ENCODE results near the gene NID1. TPM values are rescaled to one million over a fixed set of nuclear protein-coding genes. Genes with fewer than 3 reads are reported as not detected.

The NID1 gene
- total and polyA plus RNA-seq, 9 of the 15 experiments (the other 6 are each of a cell fraction or from before 2014, with no cell fraction given): 0.22 TPM; not detected in 8

DNA sequence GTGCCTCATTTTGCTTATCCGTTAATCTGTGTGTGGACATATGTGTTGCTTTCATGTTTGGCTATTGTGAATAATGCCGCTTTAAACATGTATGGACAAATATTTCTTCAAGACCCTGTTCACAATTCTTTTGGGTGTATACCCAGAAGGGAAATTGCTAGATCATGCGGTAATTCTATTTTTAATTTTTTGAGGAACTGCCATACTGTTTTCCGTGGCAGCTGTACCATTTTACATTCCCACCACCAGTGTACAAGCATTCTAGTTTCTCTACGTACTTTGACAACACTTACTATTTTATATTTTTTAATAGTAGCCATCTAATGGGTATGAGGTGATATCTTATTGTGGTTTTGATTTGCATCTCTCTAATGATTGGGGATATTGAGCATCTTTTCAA, 7.1 kb upstream of the NID1 start:
- TF ChIP-seq GABPB1 (CRISPR knock-in tag; IDR thresholded peaks at IDR 0.05) (no peak), ZNF561 (CRISPR knock-in tag; conservative IDR thresholded peaks at IDR 0.05) (no peak), ETV5 (CRISPR knock-in tag; IDR thresholded peaks at IDR 0.05; ENCODE audit: low read depth) (no peak), GABPA (tag; conservative IDR thresholded peaks at IDR 0.05; ENCODE audit: low read depth) (no peak), NFE2 (IDR thresholded peaks at IDR 0.05; ENCODE audit: low read depth) (no peak), FOXJ3 (CRISPR knock-in tag; IDR thresholded peaks at IDR 0.05) (no peak), MCM2 (IDR thresholded peaks at IDR 0.05; ENCODE audit: low read depth) (no peak), POLR2G (IDR thresholded peaks at IDR 0.05; ENCODE audit: low read depth, low read length) (no peak), POU5F1 (IDR thresholded peaks at IDR 0.05; ENCODE audit: borderline replicate concordance, low read depth, low read length, partially characterized antibody) (no peak), ZKSCAN8 (CRISPR knock-in tag; IDR thresholded peaks at IDR 0.05) (no peak), ZNF717 (CRISPR knock-in tag; IDR thresholded peaks at IDR 0.05) (no peak)
- TF ChIP-seq, protein P1, sequence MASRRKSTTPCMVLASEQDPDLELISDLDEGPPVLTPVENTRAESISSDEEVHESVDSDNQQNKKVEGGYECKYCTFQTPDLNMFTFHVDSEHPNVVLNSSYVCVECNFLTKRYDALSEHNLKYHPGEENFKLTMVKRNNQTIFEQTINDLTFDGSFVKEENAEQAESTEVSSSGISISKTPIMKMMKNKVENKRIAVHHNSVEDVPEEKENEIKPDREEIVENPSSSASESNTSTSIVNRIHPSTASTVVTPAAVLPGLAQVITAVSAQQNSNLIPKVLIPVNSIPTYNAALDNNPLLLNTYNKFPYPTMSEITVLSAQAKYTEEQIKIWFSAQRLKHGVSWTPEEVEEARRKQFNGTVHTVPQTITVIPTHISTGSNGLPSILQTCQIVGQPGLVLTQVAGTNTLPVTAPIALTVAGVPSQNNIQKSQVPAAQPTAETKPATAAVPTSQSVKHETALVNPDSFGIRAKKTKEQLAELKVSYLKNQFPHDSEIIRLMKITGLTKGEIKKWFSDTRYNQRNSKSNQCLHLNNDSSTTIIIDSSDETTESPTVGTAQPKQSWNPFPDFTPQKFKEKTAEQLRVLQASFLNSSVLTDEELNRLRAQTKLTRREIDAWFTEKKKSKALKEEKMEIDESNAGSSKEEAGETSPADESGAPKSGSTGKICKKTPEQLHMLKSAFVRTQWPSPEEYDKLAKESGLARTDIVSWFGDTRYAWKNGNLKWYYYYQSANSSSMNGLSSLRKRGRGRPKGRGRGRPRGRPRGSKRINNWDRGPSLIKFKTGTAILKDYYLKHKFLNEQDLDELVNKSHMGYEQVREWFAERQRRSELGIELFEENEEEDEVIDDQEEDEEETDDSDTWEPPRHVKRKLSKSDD (conservative IDR thresholded peaks at IDR 0.05; ENCODE audit: low read length): no peak
- TF ChIP-seq, protein P2, sequence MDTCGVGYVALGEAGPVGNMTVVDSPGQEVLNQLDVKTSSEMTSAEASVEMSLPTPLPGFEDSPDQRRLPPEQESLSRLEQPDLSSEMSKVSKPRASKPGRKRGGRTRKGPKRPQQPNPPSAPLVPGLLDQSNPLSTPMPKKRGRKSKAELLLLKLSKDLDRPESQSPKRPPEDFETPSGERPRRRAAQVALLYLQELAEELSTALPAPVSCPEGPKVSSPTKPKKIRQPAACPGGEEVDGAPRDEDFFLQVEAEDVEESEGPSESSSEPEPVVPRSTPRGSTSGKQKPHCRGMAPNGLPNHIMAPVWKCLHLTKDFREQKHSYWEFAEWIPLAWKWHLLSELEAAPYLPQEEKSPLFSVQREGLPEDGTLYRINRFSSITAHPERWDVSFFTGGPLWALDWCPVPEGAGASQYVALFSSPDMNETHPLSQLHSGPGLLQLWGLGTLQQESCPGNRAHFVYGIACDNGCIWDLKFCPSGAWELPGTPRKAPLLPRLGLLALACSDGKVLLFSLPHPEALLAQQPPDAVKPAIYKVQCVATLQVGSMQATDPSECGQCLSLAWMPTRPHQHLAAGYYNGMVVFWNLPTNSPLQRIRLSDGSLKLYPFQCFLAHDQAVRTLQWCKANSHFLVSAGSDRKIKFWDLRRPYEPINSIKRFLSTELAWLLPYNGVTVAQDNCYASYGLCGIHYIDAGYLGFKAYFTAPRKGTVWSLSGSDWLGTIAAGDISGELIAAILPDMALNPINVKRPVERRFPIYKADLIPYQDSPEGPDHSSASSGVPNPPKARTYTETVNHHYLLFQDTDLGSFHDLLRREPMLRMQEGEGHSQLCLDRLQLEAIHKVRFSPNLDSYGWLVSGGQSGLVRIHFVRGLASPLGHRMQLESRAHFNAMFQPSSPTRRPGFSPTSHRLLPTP (IDR thresholded peaks at IDR 0.05; ENCODE audit: borderline replicate concordance, extremely low read depth, insufficient read length): no peak
- TF ChIP-seq, protein P3, sequence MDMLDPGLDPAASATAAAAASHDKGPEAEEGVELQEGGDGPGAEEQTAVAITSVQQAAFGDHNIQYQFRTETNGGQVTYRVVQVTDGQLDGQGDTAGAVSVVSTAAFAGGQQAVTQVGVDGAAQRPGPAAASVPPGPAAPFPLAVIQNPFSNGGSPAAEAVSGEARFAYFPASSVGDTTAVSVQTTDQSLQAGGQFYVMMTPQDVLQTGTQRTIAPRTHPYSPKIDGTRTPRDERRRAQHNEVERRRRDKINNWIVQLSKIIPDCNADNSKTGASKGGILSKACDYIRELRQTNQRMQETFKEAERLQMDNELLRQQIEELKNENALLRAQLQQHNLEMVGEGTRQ (CRISPR knock-in tag; IDR thresholded peaks at IDR 0.05): no peak
- H2AFZ ChIP-seq (ENCODE audit: low read depth, low read length): no peak overlapping the region
- H3K79me2 ChIP-seq (ENCODE audit: control insufficient read depth, insufficient read depth, low read length): no peaks in the 10 kb centered on the region
- H4K20me1 ChIP-seq (replicated peaks; ENCODE audit: control insufficient read depth, insufficient read depth, low read length): 0 out of 2 replicates have a peak, but pooled peaks cover 5% of the 10 kb centered on the region
- ChIA-PET CTCF (ENCODE audit: low intra/inter-chr PET ratio) (no interaction called here), POLR2A (no interaction called here)
- H3K9me3 ChIP-seq (replicated peaks; ENCODE audit: control insufficient read depth, insufficient read depth, low read depth, low read length): no peaks in the 10 kb centered on the region
- no TSS peak for BruUV-seq (replicated peaks)
- DNase-seq (ENCODE audit: extremely low read depth in 1 of 4, low spot score in 3 of 4) (no peak), FAIRE-seq (no peak), ATAC-seq (no peak)
- no peaks in the 10 kb centered on the region for H3K4me1 ChIP-seq (replicated peaks in 1 of 2; ENCODE audit: control insufficient read depth in 2 of 2, insufficient read depth in 2 of 2, low read length in 2 of 2)
- no peaks in the 10 kb centered on the region for H3K9me1 ChIP-seq (ENCODE audit: control insufficient read depth, insufficient read depth, low read length)
- in situ Hi-C loops (cut with MboI): no loop called here
- H3K27ac ChIP-seq (ENCODE audit: extremely low read depth, low read depth, low read length): no peak overlapping the region
- intact Hi-C loops (cut with micrococcal nuclease): no loop called here
- H3K36me3 ChIP-seq (ENCODE audit: control insufficient read depth, insufficient read depth, low read length): no peaks in the 10 kb centered on the region
- H3K4me3 ChIP-seq: no peak overlapping the region
- H3K4me2 ChIP-seq (ENCODE audit: insufficient read depth, low read length): no peak overlapping the region
- peaks cover 29 to 36% of the 10 kb centered on the region in 2 experiments for H3K27me3 ChIP-seq (ENCODE audit: control insufficient read depth in 2 of 2, insufficient read depth in 2 of 2, low read length in 2 of 2)
- no peak overlapping the region for H3K9ac ChIP-seq (ENCODE audit: insufficient read depth in 1 of 2, low read depth in 2 of 2, low read length in 2 of 2)
- 6% methylated on average over 5 of the region's 5 CpGs for WGBS (ENCODE audit: insufficient coverage, low coverage, missing lambda C conversion rate)

Measured in K562 (cell line).